NK-92 treated with Interleukin-12 subunit alpha and Interleukin-12 subunit beta, amount 100 ng/mL, for 24 hours (cell line): ENCODE data around the gene FCN3.

Experiments
- DNase-seq: peaks from one replicate; lab custom pipeline; 2025; lab: John Stamatoyannopoulos, UW

The FCN3 gene

GRCh38 chr1:27380224-27380623 is 5.6 kb upstream of the FCN3 start:
- no peak for DNase-seq

GRCh38 chr1:27379564-27380122 is 5.0 kb upstream of the FCN3 start:
- DNase-seq: no peak

- no peak for DNase-seq
Observed at GRCh38 chr1:27377760-27378495, 3.3 kb upstream of the FCN3 start.

GRCh38 chr1:27372808-27373690 is 1.6 kb downstream of the FCN3 start:
- no peak for DNase-seq

GRCh38 chr1:27372022-27372807 is 2.4 kb downstream of the FCN3 start:
- no peak for DNase-seq

- no peak for DNase-seq
Observed at GRCh38 chr1:27368869-27369582, 5.6 kb downstream of the FCN3 start.

- DNase-seq: no peak
Observed at GRCh38 chr1:27367160-27367650, 7.4 kb downstream of the FCN3 start.

- no peak for DNase-seq
Observed at GRCh38 chr1:27366411-27367159, 8.0 kb downstream of the FCN3 start, which contains the start of gene MAP3K6. Gene MAP3K6 (minus strand): TSS chr1:27366961. CDS start chr1:27366597, 364 bp downstream.

- DNase-seq: no peak
Observed at GRCh38 chr1:27366113-27366410, 8.6 kb downstream of the FCN3 start.

- no peak for DNase-seq
Observed at GRCh38 chr1:27365372-27366112, 9.1 kb downstream of the FCN3 start.

- no peak for DNase-seq
Observed at GRCh38 chr1:27364696-27365371, 9.8 kb downstream of the FCN3 start.

GRCh38 chr1:27363766-27364695 is 10.6 kb downstream of the FCN3 start:
- DNase-seq: no peak

GRCh38 chr1:27361553-27361952 is 13.1 kb downstream of the FCN3 start:
- no peak for DNase-seq

GRCh38 chr1:27361044-27361402 is 13.6 kb downstream of the FCN3 start:
- no peak for DNase-seq

- DNase-seq: no peak
Observed at GRCh38 chr1:27360159-27361043, 14.2 kb downstream of the FCN3 start.

GRCh38 chr1:27359822-27360158 is 14.8 kb downstream of the FCN3 start:
- no peak for DNase-seq

GRCh38 chr1:27358928-27359313 is 15.7 kb downstream of the FCN3 start:
- DNase-seq: no peak
